K562 (cell line): Measurements from ENCODE around the gene PSMB11. TPM values are rescaled to one million over a fixed set of nuclear protein-coding genes. Genes with fewer than 3 reads are reported as not detected.
A peak's percentile ranks its signal among the peaks of the same experiment; 100 is the strongest.

Source experiments
- BACH1 ChIP-seq: fragments of 200-800 bp; sonication (Bioruptor generic); IDR thresholded peaks from 2 replicates; pipeline ENCODE4 v1.6.1; 2016; ENCODE audit warnings: missing genetic modification characterization, missing compliant biosample characterization
- CBX8 ChIP-seq: fragments of 200-600 bp; sonication (generic); IDR thresholded peaks from 2 replicates; pipeline ENCODE4 v1.6.1; 2012; ENCODE audit warnings: borderline replicate concordance, mixed run types, low read depth, mild to moderate bottlenecking, moderate library complexity, mixed read lengths, low read length, control low read depth, inconsistent platforms; ENCODE audit not compliant: poor library complexity, severe bottlenecking; ENCODE audit errors: extremely low read depth
- HEY1 ChIP-seq: fragments of 250-450 bp; sonication (Bioruptor Pico); IDR thresholded peaks from 2 replicates; pipeline ENCODE4 v1.5.0; 2020; ENCODE audit warnings: mild to moderate bottlenecking, moderate library complexity, borderline replicate concordance
- HOMEZ ChIP-seq: fragments of 250-450 bp; sonication (Bioruptor Pico); IDR thresholded peaks from 2 replicates; pipeline ENCODE4 v1.4.0; 2020; ENCODE audit warnings: mild to moderate bottlenecking, moderate library complexity
- MGA ChIP-seq: fragments of 450-650 bp; IDR thresholded peaks from 2 replicates; pipeline ENCODE4 v1.6.1; 2016; ENCODE audit warnings: mild to moderate bottlenecking, moderate library complexity
- MYNN ChIP-seq, 2 experiments: sonication (generic); formaldehyde crosslinking in 1 of 2; IDR thresholded peaks; 2 replicates each; pipeline versions ENCODE4 v1.5.0 to v1.6.1; 2016 to 2020; ENCODE audit warnings: antibody characterized with exemption in 1 of 2, missing genetic modification reagents in 1 of 2
- PHF8 ChIP-seq: fragments of 200-600 bp; sonication (generic); IDR thresholded peaks from 2 replicates; pipeline ENCODE4 v1.6.1; 2012; ENCODE audit warnings: mixed run types, mild to moderate bottlenecking, inconsistent platforms, low read length, moderate library complexity, borderline replicate concordance
- RBM15 ChIP-seq: fragments of 200-400 bp; formaldehyde crosslinking; IDR thresholded peaks from 2 replicates; pipeline ENCODE4 v1.6.1; 2018; ENCODE audit warnings: mild to moderate bottlenecking, low read length, moderate library complexity; ENCODE audit not compliant: insufficient read depth
- SETDB1 ChIP-seq: IDR thresholded peaks from one replicate; pipeline ENCODE4 v1.6.1; 2012; ENCODE audit warnings: low read length, control low read depth, inconsistent platforms
- SREBF2 ChIP-seq: sonication (generic); formaldehyde crosslinking; IDR thresholded peaks from 2 replicates; pipeline ENCODE4 v1.4.0; 2020; ENCODE audit warnings: mild to moderate bottlenecking, missing genetic modification reagents
- ZNF445 ChIP-seq: fragments of 250-450 bp; sonication (Bioruptor Pico); IDR thresholded peaks from 2 replicates; pipeline ENCODE4 v1.4.0; 2020; ENCODE audit warnings: low read depth, mild to moderate bottlenecking, moderate library complexity
- ZNF764 ChIP-seq: fragments of 250-450 bp; sonication (Bioruptor Pico); IDR thresholded peaks from 2 replicates; pipeline ENCODE4 v1.4.0; 2020; ENCODE audit warnings: low read depth, mild to moderate bottlenecking, moderate library complexity
- ZNF785 ChIP-seq: fragments of 250-450 bp; sonication (Bioruptor Pico); IDR thresholded peaks from 2 replicates; pipeline ENCODE4 v1.4.0; 2020; ENCODE audit warnings: mild to moderate bottlenecking
- polyA plus RNA-seq, 8 experiments: library from polyadenylated mRNA; depleted of rRNA in 4 of 8; stranded (reverse) in 5 of 8; unstranded in 3 of 8; fragments of >200 nt; fragmentation: Nextera tagmentation in 2 of 8; fragmentation: Illumina TruSeq in 1 of 8; extraction: Ambion mirVana in 2 of 8; extraction: Trizol in 1 of 8; gene quantifications; 2 replicates each; pipeline versions ENCODE4 v1.2.1 to v1.2.3, GENCODE V29; 2011 to 2014; ENCODE audit warnings: inconsistent platforms in 1 of 8, missing spikeins in 1 of 8
- total RNA-seq, 7 experiments: library from RNA; depleted of rRNA in 6 of 7; stranded (reverse); fragments of >200 nt in 6 of 7; fragmentation: Illumina TruSeq in 2 of 7; extraction: Trizol in 2 of 7; gene quantifications; 2 replicates each; pipeline versions ENCODE4 v1.2.1 to v1.2.3, GENCODE V29; 2011 to 2021; ENCODE audit warnings: low replicate concordance in 1 of 7

PSMB11 gene
- total and polyA plus RNA-seq, 9 of the 15 experiments (the other 6 are each of a cell fraction or from before 2014, with no cell fraction given) = not detected

DNA sequence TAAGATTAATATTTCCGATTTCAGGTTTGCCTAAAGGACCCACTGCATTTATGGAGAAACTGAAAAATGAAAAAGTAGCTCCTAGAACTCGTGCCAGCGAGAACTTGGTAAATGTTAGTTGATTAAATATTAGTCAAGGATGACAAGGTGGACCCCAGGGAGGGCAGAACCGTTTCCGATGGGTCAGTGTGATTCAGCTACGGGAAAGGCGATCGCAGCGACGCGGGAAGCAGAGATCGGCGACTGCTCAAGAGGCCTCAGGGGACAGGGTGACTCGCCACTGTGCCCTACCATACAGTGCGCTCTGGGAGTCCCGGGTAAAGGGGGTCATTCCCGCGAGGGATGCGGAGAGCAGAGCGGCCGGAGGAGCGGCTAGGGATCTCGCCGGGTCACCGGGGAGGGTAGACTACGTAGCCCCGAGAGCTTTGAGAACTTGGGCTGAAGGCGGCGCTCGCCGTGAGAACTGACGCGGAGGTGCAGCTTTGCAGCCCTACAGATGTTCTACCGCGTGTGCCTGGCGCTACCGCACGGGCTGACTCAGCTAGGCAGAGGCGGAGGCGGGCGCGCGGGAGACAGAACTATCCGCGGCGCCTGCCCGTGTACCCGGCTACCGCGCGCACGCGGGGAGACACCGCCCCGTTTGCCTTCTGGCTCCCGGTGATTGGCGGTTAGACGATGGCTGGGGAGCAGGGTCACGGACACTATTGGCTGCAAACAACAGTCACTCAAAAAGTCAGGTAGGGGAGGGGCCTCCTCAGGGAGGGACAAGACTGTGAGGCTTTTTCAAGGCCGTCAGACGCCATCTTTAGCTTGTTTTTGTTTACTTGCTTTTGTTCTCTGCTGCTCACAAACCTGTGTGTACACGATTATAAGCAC, 35.2 kb upstream of the PSMB11 start (continued):
- TF ChIP-seq PHF8 = peak; percentile 94
- TF ChIP-seq MGA = no peak
- no peak for TF ChIP-seq HEY1 (CRISPR knock-in tag)
- TF ChIP-seq SETDB1 = no peak
- TF ChIP-seq ZNF764 (CRISPR knock-in tag) = no peak
- no peak for TF ChIP-seq HOMEZ (CRISPR knock-in tag)
- peak; percentile 78; the same call in 1 of the 2 replicates for TF ChIP-seq MYNN (IDR thresholded peaks at IDR 0.05)
- no peak for TF ChIP-seq MYNN (CRISPR knock-in tag; IDR thresholded peaks at IDR 0.05)
- TF ChIP-seq BACH1 (tag) = no peak
- no peak for TF ChIP-seq ZNF785
- no peak for TF ChIP-seq RBM15
- TF ChIP-seq SREBF2 (CRISPR knock-in tag) = no peak; the same call in 1 of the 2 replicates
- TF ChIP-seq CBX8 = no peak
- TF ChIP-seq ZNF445 (CRISPR knock-in tag) = no peak
